HUES6 (cell line): ENCODE results near the gene CAPZB.

Experiments used
- H3K27ac ChIP-seq: 2 replicates; pipeline ENCODE4 v1.7.0; 2013; ENCODE audit warnings: low read depth, mild to moderate bottlenecking, low read length, inconsistent platforms
- H3K27me3 ChIP-seq: 2 replicates; pipeline ENCODE4 v1.6.1; 2013; ENCODE audit warnings: low read length; ENCODE audit not compliant: control insufficient read depth, insufficient read depth
- H3K36me3 ChIP-seq: 2 replicates; pipeline ENCODE4 v1.6.1; 2013; ENCODE audit warnings: low read length; ENCODE audit not compliant: control insufficient read depth, insufficient read depth
- H3K4me1 ChIP-seq: 2 replicates; pipeline ENCODE4 v1.6.1; 2013; ENCODE audit warnings: low read length; ENCODE audit not compliant: control insufficient read depth, insufficient read depth
- H3K4me3 ChIP-seq: 2 replicates; pipeline ENCODE4 v1.5.1; 2013; ENCODE audit warnings: low read depth, low read length
- H3K9ac ChIP-seq: one replicate; pipeline ENCODE4 v1.6.1; 2013; ENCODE audit warnings: mild to moderate bottlenecking, low read length
- H3K9me3 ChIP-seq: 2 replicates; pipeline ENCODE4 v1.6.1; 2013; ENCODE audit warnings: low read depth, low read length; ENCODE audit not compliant: control insufficient read depth, insufficient read depth

CAPZB gene

GRCh38 chr1:19341201-19342061, 143.9 kb downstream of the CAPZB start:
- Histone ChIP-seq H3K9me3 (no peaks in the 10 kb centered on the region), H3K4me1 (peaks cover 33% of the 10 kb centered on the region), H3K27me3 (no peaks in the 10 kb centered on the region), H3K27ac (0 out of 2 replicates have a peak overlapping the region, but pooled peaks have one; percentile 40), H3K9ac (no peak overlapping the region), H3K4me3 (no peak overlapping the region), H3K36me3 (peaks cover 49% of the 10 kb centered on the region)

GRCh38 chr1:19340387-19340937, 144.9 kb downstream of the CAPZB start:
- Histone ChIP-seq H3K4me3 (no peak overlapping the region), H3K9ac (no peak overlapping the region), H3K27me3 (no peaks in the 10 kb centered on the region), H3K4me1 (peaks cover 33% of the 10 kb centered on the region), H3K9me3 (no peaks in the 10 kb centered on the region), H3K36me3 (peaks cover 44% of the 10 kb centered on the region), H3K27ac (no peak overlapping the region)

- peaks cover 33% of the 10 kb centered on the region for H3K36me3 ChIP-seq
- no peak overlapping the region for H3K27ac ChIP-seq
- H3K4me3 ChIP-seq: no peak overlapping the region
- no peaks in the 10 kb centered on the region for H3K9me3 ChIP-seq
- H3K27me3 ChIP-seq: no peaks in the 10 kb centered on the region
- peaks cover 33% of the 10 kb centered on the region for H3K4me1 ChIP-seq
- H3K9ac ChIP-seq: no peak overlapping the region
Observed at GRCh38 chr1:19339214-19339861, 146.0 kb downstream of the CAPZB start.

- Histone ChIP-seq H3K9ac (peak overlapping the region; percentile 34), H3K9me3 (no peaks in the 10 kb centered on the region), H3K4me3 (peak overlapping the region; percentile 0; the same call in 1 of the 2 replicates), H3K27ac (peak overlapping the region; percentile 3), H3K27me3 (no peaks in the 10 kb centered on the region), H3K36me3 (peaks cover 23% of the 10 kb centered on the region), H3K4me1 (peaks cover 33% of the 10 kb centered on the region)
Observed at GRCh38 chr1:19338323-19338762, 147.0 kb downstream of the CAPZB start.

- peaks cover 33% of the 10 kb centered on the region for H3K4me1 ChIP-seq
- no peak overlapping the region for H3K4me3 ChIP-seq
Observed at GRCh38 chr1:19337289-19337688, 148.1 kb downstream of the CAPZB start.

GRCh38 chr1:19336543-19336942, 148.8 kb downstream of the CAPZB start:
- Histone ChIP-seq H3K9ac (no peak overlapping the region), H3K36me3 (peaks cover 6% of the 10 kb centered on the region), H3K4me3 (no peak overlapping the region), H3K27me3 (no peaks in the 10 kb centered on the region), H3K9me3 (no peaks in the 10 kb centered on the region), H3K4me1 (peaks cover 28% of the 10 kb centered on the region), H3K27ac (no peak overlapping the region)

More at GRCh38 chr1:19337289-19337688, 148.1 kb downstream of the CAPZB start:
- Histone ChIP-seq H3K27ac (no peak overlapping the region), H3K9ac (no peak overlapping the region), H3K9me3 (no peaks in the 10 kb centered on the region), H3K27me3 (no peaks in the 10 kb centered on the region), H3K36me3 (peaks cover 13% of the 10 kb centered on the region)

- Histone ChIP-seq H3K9ac (no peak overlapping the region), H3K4me1 (peaks cover 12% of the 10 kb centered on the region), H3K9me3 (no peaks in the 10 kb centered on the region), H3K36me3 (peaks cover 4% of the 10 kb centered on the region; the same call in 1 of the 2 replicates), H3K4me3 (no peak overlapping the region), H3K27me3 (no peaks in the 10 kb centered on the region), H3K27ac (no peak overlapping the region)
Observed at GRCh38 chr1:19333587-19334354, 151.6 kb downstream of the CAPZB start.

GRCh38 chr1:19332832-19333231, 152.5 kb downstream of the CAPZB start:
- H3K36me3 ChIP-seq: peaks cover 13% of the 10 kb centered on the region
- no peaks in the 10 kb centered on the region for H3K9me3 ChIP-seq
- H3K27me3 ChIP-seq: no peaks in the 10 kb centered on the region
- no peak overlapping the region for H3K4me3 ChIP-seq
- no peak overlapping the region for H3K27ac ChIP-seq
- H3K9ac ChIP-seq: no peak overlapping the region
- H3K4me1 ChIP-seq: peaks cover 3% of the 10 kb centered on the region; the same call in 1 of the 2 replicates

- H3K36me3 ChIP-seq: peaks cover 26% of the 10 kb centered on the region
Observed at GRCh38 chr1:19331262-19331878, 154.0 kb downstream of the CAPZB start.

GRCh38 chr1:19330449-19331135, 154.7 kb downstream of the CAPZB start:
- Histone ChIP-seq H3K36me3 (peaks cover 34% of the 10 kb centered on the region), H3K9ac (no peak overlapping the region), H3K4me3 (no peak overlapping the region), H3K9me3 (no peaks in the 10 kb centered on the region), H3K27me3 (no peaks in the 10 kb centered on the region), H3K4me1 (no peaks in the 10 kb centered on the region), H3K27ac (no peak overlapping the region)

More at GRCh38 chr1:19331262-19331878, 154.0 kb downstream of the CAPZB start:
- H3K27ac ChIP-seq: no peak overlapping the region
- H3K27me3 ChIP-seq: no peaks in the 10 kb centered on the region
- H3K9me3 ChIP-seq: no peaks in the 10 kb centered on the region
- no peaks in the 10 kb centered on the region for H3K4me1 ChIP-seq
- no peak overlapping the region for H3K9ac ChIP-seq
- no peak overlapping the region for H3K4me3 ChIP-seq
